H1 (cell line): Measurements from ENCODE around the gene OBSCN. TPM values are rescaled to one million over a fixed set of nuclear protein-coding genes. Genes with fewer than 3 reads are reported as not detected.

Experiments
- E2F6 ChIP-seq: IDR thresholded peaks from 2 replicates; pipeline ENCODE4 v1.6.1; 2012; ENCODE audit warnings: inconsistent platforms
- NANOG ChIP-seq: IDR thresholded peaks from 2 replicates; pipeline ENCODE4 v1.6.1; 2011; ENCODE audit warnings: low read length, low read depth, mild to moderate bottlenecking, inconsistent platforms; ENCODE audit not compliant: insufficient read depth, poor library complexity, severe bottlenecking
- polyA plus RNA-seq, 7 experiments: library from polyadenylated mRNA; depleted of rRNA in 3 of 7; stranded (reverse) in 5 of 7; unstranded in 2 of 7; fragments of >200 nt in 5 of 7; fragments of 200-250 nt in 2 of 7; gene quantifications; 1 replicate in 5 of 7; 2 replicates in 1 of 7; 4 replicates in 1 of 7; pipeline versions ENCODE4 v1.2.1 to v1.2.3, GENCODE V29; 2011 to 2013; ENCODE audit warnings: missing spikeins in 2 of 7, mixed read lengths in 2 of 7
- total RNA-seq: library from RNA; stranded (reverse); fragmentation: NEBNext Ultra II Directional; extraction: Animal tissue kit (Norgen Biotek cat#: 25700); gene quantifications from 2 replicates; pipeline ENCODE4 v1.2.1, GENCODE V29; 2021

OBSCN gene
- total and polyA plus RNA-seq, 2 of the 8 experiments (the other 6 are each of a cell fraction or from before 2014, with no cell fraction given), result 7.5 to 28.4 TPM

DNA sequence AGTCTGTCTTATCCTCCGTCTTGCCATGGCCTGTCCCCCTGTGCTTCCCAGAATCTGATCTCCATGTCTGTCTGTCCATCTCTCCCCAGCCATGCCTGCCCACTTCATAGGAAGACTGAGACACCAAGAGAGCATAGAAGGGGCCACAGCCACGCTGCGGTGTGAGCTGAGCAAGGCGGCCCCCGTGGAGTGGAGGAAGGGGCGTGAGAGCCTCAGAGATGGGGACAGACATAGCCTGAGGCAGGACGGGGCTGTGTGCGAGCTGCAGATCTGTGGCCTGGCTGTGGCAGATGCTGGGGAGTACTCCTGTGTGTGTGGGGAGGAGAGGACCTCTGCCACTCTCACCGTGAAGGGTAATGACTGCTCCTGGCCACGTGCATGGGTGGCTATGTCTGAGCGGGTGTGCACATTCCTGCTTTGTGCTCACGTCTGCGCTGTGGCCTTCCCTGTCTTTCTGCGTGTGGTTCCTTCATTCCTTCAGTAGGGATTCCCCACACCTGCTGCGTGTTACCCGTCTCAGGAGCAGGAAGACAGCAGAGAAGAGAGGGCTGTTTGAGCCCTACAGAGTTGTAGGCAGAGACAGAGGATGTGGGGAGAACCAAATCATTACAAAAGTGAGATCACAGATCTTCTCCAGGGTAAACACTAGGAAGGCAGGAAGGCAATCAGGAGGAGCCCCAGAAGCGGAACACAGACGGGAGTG is 80.8 kb downstream of the OBSCN start (continued):
- TF ChIP-seq E2F6 (no peak), NANOG (no peak)
